Amniotic stem cell (primary cell): ENCODE data around the gene BCL2L12.

Experiments used
- DNase-seq: peaks from one replicate; lab custom pipeline; 2025; lab: John Stamatoyannopoulos, UW

The BCL2L12 gene

GRCh38 chr19:49642492-49643035 lies 23.2 kb upstream of the BCL2L12 start:
- DNase-seq = no peak

GRCh38 chr19:49643466-49643865 lies 22.3 kb upstream of the BCL2L12 start:
- DNase-seq = no peak

- DNase-seq = no peak
Observed at GRCh38 chr19:49645592-49645991, 20.1 kb upstream of the BCL2L12 start.

GRCh38 chr19:49645995-49646394 lies 19.7 kb upstream of the BCL2L12 start:
- DNase-seq = no peak

- DNase-seq = no peak
Observed at GRCh38 chr19:49646586-49646985, 19.1 kb upstream of the BCL2L12 start.

- no peak for DNase-seq
Observed at GRCh38 chr19:49651029-49651819, 14.5 kb upstream of the BCL2L12 start.

- DNase-seq = no peak
Observed at GRCh38 chr19:49651820-49652550, 13.7 kb upstream of the BCL2L12 start.

- DNase-seq = no peak
Observed at GRCh38 chr19:49652551-49653465, 12.9 kb upstream of the BCL2L12 start.

GRCh38 chr19:49653466-49653806 lies 12.3 kb upstream of the BCL2L12 start:
- no peak for DNase-seq

- DNase-seq = no peak
Observed at GRCh38 chr19:49654581-49654980, 11.2 kb upstream of the BCL2L12 start.

- DNase-seq = no peak
Observed at GRCh38 chr19:49655570-49656455, 9.9 kb upstream of the BCL2L12 start.

- no peak for DNase-seq
Observed at GRCh38 chr19:49656456-49657109, 9.2 kb upstream of the BCL2L12 start.

- no peak for DNase-seq
Observed at GRCh38 chr19:49657493-49658138, 8.1 kb upstream of the BCL2L12 start.

GRCh38 chr19:49658139-49658517 lies 7.6 kb upstream of the BCL2L12 start:
- DNase-seq = no peak

GRCh38 chr19:49658566-49659442 lies 6.9 kb upstream of the BCL2L12 start:
- DNase-seq = no peak

- no peak for DNase-seq
Observed at GRCh38 chr19:49660338-49660961, 5.3 kb upstream of the BCL2L12 start.

- no peak for DNase-seq
Observed at GRCh38 chr19:49662011-49662410, 3.7 kb upstream of the BCL2L12 start.

GRCh38 chr19:49663224-49663623 lies 2.5 kb upstream of the BCL2L12 start:
- no peak for DNase-seq
